Fibroblast of pulmonary artery (primary cell): Measurements from ENCODE around the gene SOST.

Source experiments
- DNase-seq: peaks from one replicate; pipeline ENCODE4 v3.0.0-alpha.2; 2010; ENCODE audit warnings: low read depth
- H3K4me3 ChIP-seq: replicated peaks from 2 replicates; pipeline ENCODE4 v1.5.1; 2011; ENCODE audit warnings: low read depth, mild to moderate bottlenecking, control low read depth, low read length, moderate library complexity
- CTCF ChIP-seq: IDR thresholded peaks from 2 replicates; pipeline ENCODE4 v1.5.1; 2011; ENCODE audit warnings: mild to moderate bottlenecking, control low read depth, low read length, inconsistent platforms; ENCODE audit errors: missing control alignments

SOST gene

GRCh38 chr17:43741636-43742035 is 17.0 kb downstream of the SOST start:
- no peak for DNase-seq
- H3K4me3 ChIP-seq = no peak overlapping the region
- TF ChIP-seq CTCF = no peak

GRCh38 chr17:43740541-43740940 is 18.1 kb downstream of the SOST start:
- no peak for TF ChIP-seq CTCF
- no peak overlapping the region for H3K4me3 ChIP-seq
- DNase-seq = peak; percentile 47

- DNase-seq = no peak
- TF ChIP-seq CTCF = no peak
- no peak overlapping the region for H3K4me3 ChIP-seq
Observed at GRCh38 chr17:43737722-43738121, 20.9 kb downstream of the SOST start.

- H3K4me3 ChIP-seq = no peak overlapping the region
- DNase-seq = no peak
- no peak for TF ChIP-seq CTCF
Observed at GRCh38 chr17:43736389-43736788, 22.2 kb downstream of the SOST start.

GRCh38 chr17:43734376-43734775 is 24.2 kb downstream of the SOST start:
- peak; percentile 92 for DNase-seq
- no peak for TF ChIP-seq CTCF
- H3K4me3 ChIP-seq = no peak overlapping the region

GRCh38 chr17:43733956-43734355 is 24.6 kb downstream of the SOST start:
- no peak for DNase-seq
- H3K4me3 ChIP-seq = no peak overlapping the region
- no peak for TF ChIP-seq CTCF

- DNase-seq = peak; percentile 89
- H3K4me3 ChIP-seq = no peak overlapping the region
- no peak for TF ChIP-seq CTCF
Observed at GRCh38 chr17:43732958-43733357, 25.6 kb downstream of the SOST start.
